ENCODE results near the gene AMOTL2. TPM values are rescaled to one million over a fixed set of nuclear protein-coding genes. Genes with fewer than 3 reads are reported as not detected.

AMOTL2 gene
- polyA plus RNA-seq (2012; rRNA removed) = 163 and 185 TPM in 2 replicates
- polyA plus RNA-seq (2012; cell fraction: cytosol; rRNA removed) = 91.0 and 115 TPM in 2 replicates
- 312 and 373 TPM in 2 replicates for polyA plus RNA-seq (2012; cell fraction: nucleus; rRNA removed)

DNA sequence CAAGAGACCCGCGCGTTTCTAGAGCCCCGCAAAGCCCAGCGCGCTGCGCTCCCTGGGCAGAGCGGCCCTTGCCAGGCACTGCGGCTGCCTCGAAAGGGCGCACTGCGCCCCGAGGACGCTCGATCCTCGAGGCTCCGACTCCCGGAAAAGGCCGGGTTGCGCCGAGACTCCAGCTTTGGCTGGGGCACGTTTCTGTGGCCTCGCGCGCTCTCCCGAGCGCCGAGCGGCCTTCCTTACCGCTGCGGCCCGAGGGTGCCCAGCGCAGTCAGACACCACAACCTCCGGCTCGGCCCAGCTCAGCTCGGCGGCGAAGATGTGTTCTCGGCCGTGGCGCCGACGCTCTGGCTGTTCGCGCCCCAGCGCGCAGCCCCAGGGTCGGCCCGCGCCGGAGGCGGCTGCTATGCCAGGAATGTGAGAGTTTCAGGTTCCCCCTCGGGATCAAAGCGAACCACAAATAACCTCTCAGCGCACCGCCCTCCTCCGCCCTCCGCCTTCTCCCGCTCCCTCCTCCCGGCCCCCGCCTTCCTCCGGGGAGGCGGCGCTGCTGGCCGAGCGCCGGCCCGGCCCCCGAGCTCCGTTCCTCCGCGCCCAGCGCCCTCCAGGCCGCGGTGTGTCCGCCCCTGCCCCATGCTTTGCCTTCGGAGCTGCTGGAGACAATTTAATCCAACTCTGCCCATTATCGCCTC, at the start of gene AMOTL2:
TSS of gene AMOTL2 (minus strand) at position 343 of the 686 bp plus-strand sequence. CDS start 3,014 bp downstream, outside the sequence.
- H3K79me2 ChIP-seq (ENCODE audit: insufficient read depth) = peaks cover 56% of the 10 kb centered on the region
- H2AFZ ChIP-seq (ENCODE audit: low read depth) = no peak within 1 kb of the TSS
- peak within 1 kb of the TSS; percentile 89 for H3K4me2 ChIP-seq
- peak within 1 kb of the TSS; percentile 88 to 99 for H3K27ac ChIP-seq (ENCODE audit: low read depth in 2 of 2, low read length in 1 of 2)
- peaks cover 42% of the 10 kb centered on the region for H4K20me1 ChIP-seq (ENCODE audit: insufficient read depth)
- ChIA-PET CTCF (interaction anchor here (0.7 to 2.4 kb wide), 4 partner anchors 66 to 100 kb away, joined by 3 to 9 read pairs (median 4); no protein-coding TSS in a partner anchor), POLR2A (interaction anchor here (1.4 kb wide), 2 partner anchors 10 to 13 kb away, joined by 4 to 6 read pairs; no protein-coding TSS in a partner anchor)
- H3K4me1 ChIP-seq (ENCODE audit: control insufficient read depth in 1 of 2, insufficient read depth in 2 of 2, low read depth in 1 of 2, low read length in 1 of 2) = peaks cover 11 to 34% of the 10 kb centered on the region in 2 experiments; a peak in 3 of 4 replicates
- peak within 1 kb of the TSS; percentile 100 for H3K9ac ChIP-seq
- H3K27me3 ChIP-seq (ENCODE audit: insufficient read depth) = no peaks in the 10 kb centered on the region
- peaks cover 24 to 31% of the 10 kb centered on the region in 2 experiments for H3K36me3 ChIP-seq (replicated peaks in 1 of 2; ENCODE audit: control insufficient read depth in 1 of 2, insufficient read depth in 2 of 2, low read length in 1 of 2)
- peaks cover 29% of the 10 kb centered on the region for H3F3A ChIP-seq (replicated peaks; ENCODE audit: insufficient read depth)
- no peaks in the 10 kb centered on the region for H3K9me2 ChIP-seq
- whole genome bisulfite sequencing (ENCODE audit: low lambda C conversion rate) = 1% methylated on average over 33 of the region's 78 CpGs
- DNase-seq = peak; percentile 91
- H3K4me3 ChIP-seq (ENCODE audit: low read depth in 2 of 2, low read length in 1 of 2) = peak within 1 kb of the TSS; percentile 80 to 99
- no peaks in the 10 kb centered on the region for H3K9me3 ChIP-seq
- TF ChIP-seq, protein P1, sequence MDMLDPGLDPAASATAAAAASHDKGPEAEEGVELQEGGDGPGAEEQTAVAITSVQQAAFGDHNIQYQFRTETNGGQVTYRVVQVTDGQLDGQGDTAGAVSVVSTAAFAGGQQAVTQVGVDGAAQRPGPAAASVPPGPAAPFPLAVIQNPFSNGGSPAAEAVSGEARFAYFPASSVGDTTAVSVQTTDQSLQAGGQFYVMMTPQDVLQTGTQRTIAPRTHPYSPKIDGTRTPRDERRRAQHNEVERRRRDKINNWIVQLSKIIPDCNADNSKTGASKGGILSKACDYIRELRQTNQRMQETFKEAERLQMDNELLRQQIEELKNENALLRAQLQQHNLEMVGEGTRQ (IDR thresholded peaks at IDR 0.05; ENCODE audit: borderline replicate concordance, low read depth, low read length) = no peak
- TF ChIP-seq TEAD4 (IDR thresholded peaks at IDR 0.05; ENCODE audit: borderline replicate concordance, insufficient read depth) = peak; percentile 100
- no peak for TF ChIP-seq RFX5 (IDR thresholded peaks at IDR 0.05; ENCODE audit: low read length)
- TF ChIP-seq FOXM1 (IDR thresholded peaks at IDR 0.05; ENCODE audit: low read depth) = peak; percentile 22; the same call in 1 of the 2 replicates
- TF ChIP-seq, protein P2, sequence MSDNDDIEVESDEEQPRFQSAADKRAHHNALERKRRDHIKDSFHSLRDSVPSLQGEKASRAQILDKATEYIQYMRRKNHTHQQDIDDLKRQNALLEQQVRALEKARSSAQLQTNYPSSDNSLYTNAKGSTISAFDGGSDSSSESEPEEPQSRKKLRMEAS (IDR thresholded peaks at IDR 0.05; ENCODE audit: low read depth) = peak; percentile 71
- no peak for TF ChIP-seq RAD21 (IDR thresholded peaks at IDR 0.05; ENCODE audit: low read length)
- TF ChIP-seq EP300 (IDR thresholded peaks at IDR 0.05; ENCODE audit: borderline replicate concordance in 1 of 2, low read depth in 1 of 2, low read length in 1 of 2) = peak in 1 of 2 experiments; percentile 81; a peak in 2 of 4 replicates
- TF ChIP-seq MXI1 (IDR thresholded peaks at IDR 0.05; ENCODE audit: low read depth, low read length) = no peak
- TF ChIP-seq EZH2phosphoT487 (IDR thresholded peaks at IDR 0.05; ENCODE audit: borderline replicate concordance, low read depth) = no peak
- peak; percentile 99 for TF ChIP-seq TAF1 (IDR thresholded peaks at IDR 0.05; ENCODE audit: borderline replicate concordance, low read depth, low read length)
- TF ChIP-seq GATA2 (CRISPR knock-in tag; IDR thresholded peaks at IDR 0.05) = no peak
- TF ChIP-seq NFIC (IDR thresholded peaks at IDR 0.05; ENCODE audit: borderline replicate concordance) = peak; percentile 73
- no peak; the same call in 1 of the 2 replicates for TF ChIP-seq GABPA (IDR thresholded peaks at IDR 0.05; ENCODE audit: low read depth)
- peak; percentile 91; the same call in 1 of the 2 replicates for TF ChIP-seq MEF2A (IDR thresholded peaks at IDR 0.05; ENCODE audit: borderline replicate concordance, low read depth)
- TF ChIP-seq, protein P3, sequence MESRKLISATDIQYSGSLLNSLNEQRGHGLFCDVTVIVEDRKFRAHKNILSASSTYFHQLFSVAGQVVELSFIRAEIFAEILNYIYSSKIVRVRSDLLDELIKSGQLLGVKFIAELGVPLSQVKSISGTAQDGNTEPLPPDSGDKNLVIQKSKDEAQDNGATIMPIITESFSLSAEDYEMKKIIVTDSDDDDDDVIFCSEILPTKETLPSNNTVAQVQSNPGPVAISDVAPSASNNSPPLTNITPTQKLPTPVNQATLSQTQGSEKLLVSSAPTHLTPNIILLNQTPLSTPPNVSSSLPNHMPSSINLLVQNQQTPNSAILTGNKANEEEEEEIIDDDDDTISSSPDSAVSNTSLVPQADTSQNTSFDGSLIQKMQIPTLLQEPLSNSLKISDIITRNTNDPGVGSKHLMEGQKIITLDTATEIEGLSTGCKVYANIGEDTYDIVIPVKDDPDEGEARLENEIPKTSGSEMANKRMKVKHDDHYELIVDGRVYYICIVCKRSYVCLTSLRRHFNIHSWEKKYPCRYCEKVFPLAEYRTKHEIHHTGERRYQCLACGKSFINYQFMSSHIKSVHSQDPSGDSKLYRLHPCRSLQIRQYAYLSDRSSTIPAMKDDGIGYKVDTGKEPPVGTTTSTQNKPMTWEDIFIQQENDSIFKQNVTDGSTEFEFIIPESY (IDR thresholded peaks at IDR 0.05; ENCODE audit: borderline replicate concordance, low read depth) = peak; percentile 86
- TF ChIP-seq JUND (IDR thresholded peaks at IDR 0.05) = peak; percentile 45; the same call in 1 of the 2 replicates
- no peak for TF ChIP-seq RCOR1 (IDR thresholded peaks at IDR 0.05; ENCODE audit: low read length)
- TF ChIP-seq SMC3 (IDR thresholded peaks at IDR 0.05; ENCODE audit: low read depth, low read length) = no peak
- TF ChIP-seq, protein P4, sequence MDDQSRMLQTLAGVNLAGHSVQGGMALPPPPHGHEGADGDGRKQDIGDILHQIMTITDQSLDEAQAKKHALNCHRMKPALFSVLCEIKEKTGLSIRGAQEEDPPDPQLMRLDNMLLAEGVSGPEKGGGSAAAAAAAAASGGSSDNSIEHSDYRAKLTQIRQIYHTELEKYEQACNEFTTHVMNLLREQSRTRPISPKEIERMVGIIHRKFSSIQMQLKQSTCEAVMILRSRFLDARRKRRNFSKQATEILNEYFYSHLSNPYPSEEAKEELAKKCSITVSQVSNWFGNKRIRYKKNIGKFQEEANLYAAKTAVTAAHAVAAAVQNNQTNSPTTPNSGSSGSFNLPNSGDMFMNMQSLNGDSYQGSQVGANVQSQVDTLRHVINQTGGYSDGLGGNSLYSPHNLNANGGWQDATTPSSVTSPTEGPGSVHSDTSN (IDR thresholded peaks at IDR 0.05) = peak; percentile 72
- TF ChIP-seq, protein P5, sequence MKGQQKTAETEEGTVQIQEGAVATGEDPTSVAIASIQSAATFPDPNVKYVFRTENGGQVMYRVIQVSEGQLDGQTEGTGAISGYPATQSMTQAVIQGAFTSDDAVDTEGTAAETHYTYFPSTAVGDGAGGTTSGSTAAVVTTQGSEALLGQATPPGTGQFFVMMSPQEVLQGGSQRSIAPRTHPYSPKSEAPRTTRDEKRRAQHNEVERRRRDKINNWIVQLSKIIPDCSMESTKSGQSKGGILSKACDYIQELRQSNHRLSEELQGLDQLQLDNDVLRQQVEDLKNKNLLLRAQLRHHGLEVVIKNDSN (IDR thresholded peaks at IDR 0.05; ENCODE audit: borderline replicate concordance, low read depth) = 0 out of 2 replicates have a peak, but pooled peaks have one; percentile 20
- TF ChIP-seq, protein P6, sequence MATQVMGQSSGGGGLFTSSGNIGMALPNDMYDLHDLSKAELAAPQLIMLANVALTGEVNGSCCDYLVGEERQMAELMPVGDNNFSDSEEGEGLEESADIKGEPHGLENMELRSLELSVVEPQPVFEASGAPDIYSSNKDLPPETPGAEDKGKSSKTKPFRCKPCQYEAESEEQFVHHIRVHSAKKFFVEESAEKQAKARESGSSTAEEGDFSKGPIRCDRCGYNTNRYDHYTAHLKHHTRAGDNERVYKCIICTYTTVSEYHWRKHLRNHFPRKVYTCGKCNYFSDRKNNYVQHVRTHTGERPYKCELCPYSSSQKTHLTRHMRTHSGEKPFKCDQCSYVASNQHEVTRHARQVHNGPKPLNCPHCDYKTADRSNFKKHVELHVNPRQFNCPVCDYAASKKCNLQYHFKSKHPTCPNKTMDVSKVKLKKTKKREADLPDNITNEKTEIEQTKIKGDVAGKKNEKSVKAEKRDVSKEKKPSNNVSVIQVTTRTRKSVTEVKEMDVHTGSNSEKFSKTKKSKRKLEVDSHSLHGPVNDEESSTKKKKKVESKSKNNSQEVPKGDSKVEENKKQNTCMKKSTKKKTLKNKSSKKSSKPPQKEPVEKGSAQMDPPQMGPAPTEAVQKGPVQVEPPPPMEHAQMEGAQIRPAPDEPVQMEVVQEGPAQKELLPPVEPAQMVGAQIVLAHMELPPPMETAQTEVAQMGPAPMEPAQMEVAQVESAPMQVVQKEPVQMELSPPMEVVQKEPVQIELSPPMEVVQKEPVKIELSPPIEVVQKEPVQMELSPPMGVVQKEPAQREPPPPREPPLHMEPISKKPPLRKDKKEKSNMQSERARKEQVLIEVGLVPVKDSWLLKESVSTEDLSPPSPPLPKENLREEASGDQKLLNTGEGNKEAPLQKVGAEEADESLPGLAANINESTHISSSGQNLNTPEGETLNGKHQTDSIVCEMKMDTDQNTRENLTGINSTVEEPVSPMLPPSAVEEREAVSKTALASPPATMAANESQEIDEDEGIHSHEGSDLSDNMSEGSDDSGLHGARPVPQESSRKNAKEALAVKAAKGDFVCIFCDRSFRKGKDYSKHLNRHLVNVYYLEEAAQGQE (IDR thresholded peaks at IDR 0.05; ENCODE audit: low read depth, low read length) = peak; percentile 78
- TF ChIP-seq YY1 (IDR thresholded peaks at IDR 0.05; ENCODE audit: low read depth) = no peak; the same call in 1 of the 2 replicates
- TF ChIP-seq POLR2AphosphoS5 (IDR thresholded peaks at IDR 0.05; ENCODE audit: low read depth, low read length) = peak; percentile 98

Data from SK-N-SH (cell line).